Lung (tissue), 12 donors: ENCODE measurements around the gene IGSF21. TPM values are rescaled to one million over a fixed set of nuclear protein-coding genes. Genes with fewer than 3 reads are reported as not detected.
A peak's percentile ranks its signal among the peaks of the same experiment; 100 is the strongest.

Experiments used
- ATAC-seq: fragments of 200-7000 bp; cut with Tn5 transposase; one replicate; pipeline ENCODE4 v1.9.1; 2020; ENCODE audit warnings: moderate number of reproducible peaks; ENCODE audit not compliant: insufficient read depth, low FRiP score
- DNase-seq, 3 donors: peaks; one replicate each; pipeline ENCODE4 v3.0.0-alpha.2; 2013 to 2017
- H3K27ac ChIP-seq, 2 donors: one replicate each; pipeline ENCODE4 v1.5.1; 2013; ENCODE audit warnings: mild to moderate bottlenecking in 2 of 2, moderate library complexity in 2 of 2, control low read depth in 1 of 2, inconsistent platforms in 1 of 2, low read depth in 1 of 2, low read length in 1 of 2
- H3K27me3 ChIP-seq, 3 donors: one replicate each; pipeline ENCODE4 v1.5.1; 2013; ENCODE audit warnings: low read length in 2 of 3; ENCODE audit not compliant: control insufficient read depth in 3 of 3, insufficient read depth in 3 of 3
- H3K36me3 ChIP-seq, 4 donors: one replicate each; pipeline ENCODE4 v1.5.1; 2013; ENCODE audit warnings: low read length in 4 of 4, mild to moderate bottlenecking in 1 of 4, moderate library complexity in 1 of 4; ENCODE audit not compliant: control insufficient read depth in 4 of 4, insufficient read depth in 4 of 4
- H3K4me1 ChIP-seq, 5 donors: one replicate each; pipeline ENCODE4 v1.5.1; 2013; ENCODE audit warnings: low read length in 5 of 5, mild to moderate bottlenecking in 2 of 5, moderate library complexity in 1 of 5; ENCODE audit not compliant: control insufficient read depth in 5 of 5, insufficient read depth in 5 of 5
- H3K4me3 ChIP-seq: one replicate; pipeline ENCODE4 v1.5.1; 2013; ENCODE audit warnings: mild to moderate bottlenecking, control low read depth, moderate library complexity
- H3K9ac ChIP-seq, 2 donors: one replicate each; pipeline ENCODE4 v1.5.1; 2013; ENCODE audit warnings: low read length in 2 of 2, control low read depth in 1 of 2; ENCODE audit not compliant: insufficient read depth in 1 of 2
- H3K9me3 ChIP-seq, 4 donors: one replicate each; pipeline ENCODE4 v1.5.1; 2013; ENCODE audit warnings: low read length in 3 of 4, mild to moderate bottlenecking in 1 of 4, moderate library complexity in 1 of 4; ENCODE audit not compliant: control insufficient read depth in 4 of 4, insufficient read depth in 3 of 4
- CTCF ChIP-seq: IDR thresholded peaks from 2 replicates; pipeline ENCODE4 v1.5.1; 2012; ENCODE audit warnings: mild to moderate bottlenecking; ENCODE audit errors: control extremely low read depth, extremely low read depth
- WGBS, 2 donors: extraction: QIAGEN DNeasy Blood & Tissue Kit; methylation state at CpG; one replicate each; pipeline ENCODE4 v1.1.7; 2013; 5-methylcytosine and 5-hydroxymethylcytosine counted together
- polyA plus RNA-seq, 2 donors: library from polyadenylated mRNA; stranded (reverse); fragments of 200-250 nt; gene quantifications; one replicate each; pipeline ENCODE4 v1.2.1, GENCODE V29; 2013
- total RNA-seq, 2 donors: library from RNA; depleted of rRNA in 1 of 2; stranded (reverse); fragments of >200 nt in 1 of 2; gene quantifications; one replicate each; pipeline ENCODE4 v1.2.1, GENCODE V29; 2014 to 2021
- donor health status: control.
- donor health status: control.
- donor health status: Bipolar disorder and iron deficiency.
- donor health status: healthy.
- donor health status: DM: yes; HTN: yes; CAD: no.

IGSF21 gene
- total and polyA plus RNA-seq, 4 donors: 0.18 to 2.6 (median 0.62) TPM

GRCh38 chr1:18341291-18342069, 233.9 kb downstream of the IGSF21 start:
- H3K36me3 ChIP-seq: no peaks in the 10 kb centered on the region
- H3K27me3 ChIP-seq: peaks cover 0 to 6% (median 0%) of the 10 kb centered on the region in 3 donors
- H3K9me3 ChIP-seq: no peaks in the 10 kb centered on the region
- TF ChIP-seq CTCF: no peak
- DNase-seq: no peak
- no peak overlapping the region for H3K4me3 ChIP-seq
- ATAC-seq: no peak
- no peak overlapping the region for H3K27ac ChIP-seq
- no peaks in the 10 kb centered on the region for H3K4me1 ChIP-seq
- 70 to 77% methylated on average over 5 of the region's 5 CpGs for WGBS, 2 donors
- no peak overlapping the region for H3K9ac ChIP-seq

- no peak overlapping the region for H3K9ac ChIP-seq
- H3K4me1 ChIP-seq: no peaks in the 10 kb centered on the region
- no peak for DNase-seq
- no peaks in the 10 kb centered on the region for H3K9me3 ChIP-seq
- ATAC-seq: no peak
- WGBS, 2 donors: 87 to 91% methylated on average over 4 of the region's 4 CpGs
- no peak for TF ChIP-seq CTCF
- no peaks in the 10 kb centered on the region for H3K27me3 ChIP-seq
- H3K4me3 ChIP-seq: no peak overlapping the region
- H3K27ac ChIP-seq: no peak overlapping the region
- no peaks in the 10 kb centered on the region for H3K36me3 ChIP-seq
Measured at GRCh38 chr1:18342744-18343143, 235.1 kb downstream of the IGSF21 start.

GRCh38 chr1:18343581-18343980, 236.0 kb downstream of the IGSF21 start:
- Histone ChIP-seq H3K4me3 (no peak overlapping the region), H3K36me3 (no peaks in the 10 kb centered on the region), H3K9me3 (no peaks in the 10 kb centered on the region), H3K27ac (no peak overlapping the region), H3K4me1 (no peaks in the 10 kb centered on the region), H3K9ac (no peak overlapping the region), H3K27me3 (no peaks in the 10 kb centered on the region)
- TF ChIP-seq CTCF: no peak
- no peak for DNase-seq
- WGBS, 2 donors: 75 to 85% methylated on average over 5 of the region's 5 CpGs
- ATAC-seq: no peak

GRCh38 chr1:18344755-18345154, 237.2 kb downstream of the IGSF21 start:
- ATAC-seq: no peak
- no peaks in the 10 kb centered on the region for H3K36me3 ChIP-seq
- no peaks in the 10 kb centered on the region for H3K27me3 ChIP-seq
- H3K9me3 ChIP-seq: no peaks in the 10 kb centered on the region
- WGBS, 2 donors: 30 to 40% methylated on average over 3 of the region's 3 CpGs
- TF ChIP-seq CTCF: no peak
- peak in 1 of 3 donors; percentile 5 for DNase-seq
- no peak overlapping the region for H3K4me3 ChIP-seq
- no peak overlapping the region for H3K27ac ChIP-seq
- no peak overlapping the region for H3K9ac ChIP-seq
- no peaks in the 10 kb centered on the region for H3K4me1 ChIP-seq
